Astrocyte (in vitro differentiated cells and primary cell): ENCODE measurements around the gene LYRM7.

Source experiments
- CTCF ChIP-seq: IDR thresholded peaks from 2 replicates; pipeline ENCODE4 v1.5.1; 2011; ENCODE audit warnings: low read depth, mild to moderate bottlenecking, inconsistent platforms, low read length, moderate library complexity; ENCODE audit not compliant: insufficient read depth
- EZH2 ChIP-seq: IDR thresholded peaks from 2 replicates; pipeline ENCODE4 v1.6.1; 2012; ENCODE audit warnings: mild to moderate bottlenecking, low read length, inconsistent platforms; ENCODE audit not compliant: insufficient read depth

- TF ChIP-seq CTCF (no peak), EZH2 (no peak)
These were observed 53.1 kb downstream of the LYRM7 start for GRCh38 chr5:131223751-131224386.
